H9 (cell line): ENCODE data around the gene FGF12. TPM values are rescaled to one million over a fixed set of nuclear protein-coding genes. Genes with fewer than 3 reads are reported as not detected.

Experiments
- DNase-seq: peaks from one replicate; pipeline ENCODE4 v3.0.0-alpha.2; 2017
- H2AFZ ChIP-seq: one replicate; pipeline ENCODE4 v1.6.1; 2013; ENCODE audit warnings: mild to moderate bottlenecking, low read length, control low read depth, moderate library complexity
- H2AK5ac ChIP-seq: 2 replicates; pipeline ENCODE4 v1.6.1; 2013; ENCODE audit warnings: low read length, control low read depth, mixed read lengths; ENCODE audit not compliant: insufficient read length
- H2BK120ac ChIP-seq: one replicate; pipeline ENCODE4 v1.6.1; 2013; ENCODE audit warnings: low read depth, mild to moderate bottlenecking, low read length, control low read depth, inconsistent platforms; ENCODE audit not compliant: poor library complexity, severe bottlenecking
- H2BK12ac ChIP-seq: 2 replicates; pipeline ENCODE4 v1.6.1; 2013; ENCODE audit warnings: low read length, control low read depth, mixed read lengths, low read depth; ENCODE audit not compliant: insufficient read length
- H2BK15ac ChIP-seq: 2 replicates; pipeline ENCODE4 v1.6.1; 2013; ENCODE audit warnings: low read depth, low read length, control low read depth
- H2BK20ac ChIP-seq: one replicate; pipeline ENCODE4 v1.6.1; 2013; ENCODE audit warnings: low read depth, mild to moderate bottlenecking, low read length, control low read depth, inconsistent platforms; ENCODE audit not compliant: poor library complexity, severe bottlenecking
- H2BK5ac ChIP-seq: 2 replicates; pipeline ENCODE4 v1.6.1; 2013; ENCODE audit warnings: low read length, control low read depth, mixed read lengths; ENCODE audit not compliant: insufficient read length
- H3K14ac ChIP-seq: 2 replicates; pipeline ENCODE4 v1.6.1; 2013; ENCODE audit warnings: low read length, control low read depth; ENCODE audit not compliant: insufficient read depth
- H3K18ac ChIP-seq: 2 replicates; pipeline ENCODE4 v1.6.1; 2013; ENCODE audit warnings: low read depth, mild to moderate bottlenecking, mixed read lengths, low read length, control low read depth; ENCODE audit not compliant: insufficient read length
- H3K23ac ChIP-seq: 2 replicates; pipeline ENCODE4 v1.6.1; 2013; ENCODE audit warnings: low read length, control low read depth, mixed read lengths, low read depth; ENCODE audit not compliant: insufficient read length
- H3K23me2 ChIP-seq: 2 replicates; pipeline ENCODE4 v1.6.1; 2013; ENCODE audit warnings: low read depth, mild to moderate bottlenecking, mixed read lengths, low read length, control low read depth; ENCODE audit not compliant: insufficient read length, poor library complexity, severe bottlenecking
- H3K27ac ChIP-seq: 2 replicates; pipeline ENCODE4 v1.5.1; 2013; ENCODE audit warnings: low read length, control low read depth, mixed read lengths, low read depth; ENCODE audit not compliant: insufficient read length
- H3K27me3 ChIP-seq: 2 replicates; pipeline ENCODE4 v1.6.1; 2013; ENCODE audit warnings: low read length, control low read depth, inconsistent platforms; ENCODE audit not compliant: insufficient read depth
- H3K4ac ChIP-seq: 2 replicates; pipeline ENCODE4 v1.6.1; 2013; ENCODE audit warnings: low read depth, mild to moderate bottlenecking, control low read depth, inconsistent platforms, low read length, moderate library complexity
- H3K4me1 ChIP-seq: 2 replicates; pipeline ENCODE4 v1.6.1; 2013; ENCODE audit warnings: low read length, control low read depth, inconsistent platforms; ENCODE audit not compliant: insufficient read depth
- H3K4me2 ChIP-seq: 2 replicates; pipeline ENCODE4 v1.6.1; 2013; ENCODE audit warnings: low read length, control low read depth, mixed read lengths; ENCODE audit not compliant: insufficient read length, insufficient read depth
- H3K56ac ChIP-seq: 2 replicates; pipeline ENCODE4 v1.6.1; 2013; ENCODE audit warnings: low read depth, mild to moderate bottlenecking, mixed read lengths, low read length, control low read depth; ENCODE audit not compliant: insufficient read length
- H3K79me1 ChIP-seq: 2 replicates; pipeline ENCODE4 v1.6.1; 2013; ENCODE audit warnings: low read depth, mild to moderate bottlenecking, moderate library complexity, low read length, control low read depth, inconsistent platforms; ENCODE audit not compliant: insufficient read depth, poor library complexity, severe bottlenecking
- H3K79me2 ChIP-seq: 2 replicates; pipeline ENCODE4 v1.6.1; 2013; ENCODE audit warnings: low read length, control low read depth, inconsistent platforms; ENCODE audit not compliant: insufficient read depth
- H3K9ac ChIP-seq: 2 replicates; pipeline ENCODE4 v1.6.1; 2013; ENCODE audit warnings: low read length, control low read depth, mixed read lengths; ENCODE audit not compliant: insufficient read length; ENCODE audit errors: extremely low read depth
- H3K9me3 ChIP-seq: one replicate; pipeline ENCODE4 v1.6.1; 2013; ENCODE audit warnings: low read depth, low read length, inconsistent platforms; ENCODE audit not compliant: control insufficient read depth
- H3T11ph ChIP-seq: one replicate; pipeline ENCODE4 v1.6.1; 2013; ENCODE audit warnings: mild to moderate bottlenecking, low read length, control low read depth, inconsistent platforms
- H4K20me1 ChIP-seq: one replicate; pipeline ENCODE4 v1.6.1; 2013; ENCODE audit not compliant: control insufficient read depth, insufficient read length, insufficient read depth
- H4K5ac ChIP-seq: 2 replicates; pipeline ENCODE4 v1.6.1; 2013; ENCODE audit warnings: low read depth, mild to moderate bottlenecking, mixed read lengths, low read length, control low read depth; ENCODE audit not compliant: insufficient read length
- H4K8ac ChIP-seq: replicated peaks from 2 replicates; pipeline ENCODE4 v1.6.1; 2013; ENCODE audit warnings: low read length, control low read depth, mixed read lengths, low read depth; ENCODE audit not compliant: insufficient read length
- H4K91ac ChIP-seq: 2 replicates; pipeline ENCODE4 v1.6.1; 2013; ENCODE audit warnings: low read depth, mild to moderate bottlenecking, moderate library complexity, mixed read lengths, low read length, control low read depth; ENCODE audit not compliant: insufficient read length
- H3K27ac Mint-ChIP-seq, 3 experiments: 2 replicates in 2 of 3; 3 replicates in 1 of 3; pipeline ENCODE4 v1.8.0; 2020 to 2021; ENCODE audit warnings: mixed read lengths in 3 of 3, mild to moderate bottlenecking in 1 of 3, moderate library complexity in 1 of 3
- H3K27me3 Mint-ChIP-seq: 2 replicates; pipeline ENCODE4 v1.8.0; 2021; ENCODE audit warnings: low read depth, mild to moderate bottlenecking, moderate library complexity, mixed read lengths
- H3K36me3 Mint-ChIP-seq, 3 experiments: 2 replicates in 2 of 3; 3 replicates in 1 of 3; pipeline ENCODE4 v1.8.0; 2020 to 2021; ENCODE audit warnings: low read depth in 3 of 3, mixed read lengths in 3 of 3; ENCODE audit not compliant: insufficient read depth in 1 of 3
- H3K4me1 Mint-ChIP-seq, 2 experiments: 2 replicates each; pipeline ENCODE4 v1.8.0; 2020; ENCODE audit warnings: mixed read lengths in 2 of 2
- H3K4me3 Mint-ChIP-seq, 2 experiments: 2 replicates in 1 of 2; 3 replicates in 1 of 2; pipeline ENCODE4 v1.8.0; 2020 to 2021; ENCODE audit warnings: mild to moderate bottlenecking in 2 of 2, mixed read lengths in 2 of 2, moderate library complexity in 1 of 2
- H3K9me3 Mint-ChIP-seq, 2 experiments: 2 replicates in 1 of 2; 3 replicates in 1 of 2; pipeline ENCODE4 v1.8.0; 2020; ENCODE audit warnings: mild to moderate bottlenecking in 2 of 2, mixed read lengths in 2 of 2, moderate library complexity in 1 of 2
- CTCF ChIP-seq: fragments of 200-600 bp; sonication (generic); conservative IDR thresholded peaks from 3 replicates; pipeline ENCODE4 v1.8.0; 2021; ENCODE audit warnings: antibody characterized with exemption, mild to moderate bottlenecking
- WGBS: extraction: QIAGEN DNeasy Blood & Tissue Kit; methylation state at CpG from one replicate; pipeline ENCODE4 v1.1.7; 2013; ENCODE audit warnings: missing lambda C conversion rate, low lambda C conversion rate, mixed read lengths; ENCODE audit not compliant: insufficient read length; ENCODE audit errors: extremely low coverage; 5-methylcytosine and 5-hydroxymethylcytosine counted together
- total RNA-seq: library from RNA; stranded (reverse); gene quantifications from 2 replicates; pipeline ENCODE4 v1.2.1, GENCODE V29; 2021

FGF12 gene
- total RNA-seq, 1 experiment from 2014 or later = 5.6 TPM

- Mint-ChIP-seq H3K4me3 (no peak overlapping the region), H3K27me3 (no peaks in the 10 kb centered on the region), H3K36me3 (no peaks in the 10 kb centered on the region), H3K9me3 (peaks cover 0 to 2% of the 10 kb centered on the region in 2 experiments; a peak in 2 of 5 replicates), H3K4me1 (no peaks in the 10 kb centered on the region), H3K27ac (no peak overlapping the region)
- Histone ChIP-seq H2BK5ac (no peak overlapping the region), H3K18ac (no peak overlapping the region), H4K91ac (no peak overlapping the region), H3K27ac (no peak overlapping the region), H3K9me3 (no peaks in the 10 kb centered on the region), H3K23me2 (no peaks in the 10 kb centered on the region), H2BK20ac (no peak overlapping the region), H3T11ph (no peak overlapping the region), H3K79me2 (no peaks in the 10 kb centered on the region), H3K4me1 (no peaks in the 10 kb centered on the region), H4K8ac (no peak overlapping the region), H2AFZ (no peak overlapping the region), H2BK12ac (no peak overlapping the region), H4K5ac (no peak overlapping the region), H3K23ac (no peak overlapping the region), H2BK120ac (no peak overlapping the region), H3K56ac (no peak overlapping the region), H3K14ac (no peak overlapping the region), H3K4ac (no peak overlapping the region), H4K20me1 (no peaks in the 10 kb centered on the region), H3K79me1 (no peaks in the 10 kb centered on the region), H3K4me2 (no peak overlapping the region), H2BK15ac (no peak overlapping the region), H2AK5ac (no peak overlapping the region), H3K27me3 (no peaks in the 10 kb centered on the region), H3K9ac (no peak overlapping the region)
- no peak for TF ChIP-seq CTCF
- WGBS = no CpG with 5 or more reads among the region's 4 CpGs
- DNase-seq = no peak
Observed at GRCh38 chr3:192490720-192491119, 236.6 kb downstream of the FGF12 start.
